ENCODE measurements around the gene IL24.

IL24 gene

GRCh38 chr1:206885341-206886060 is 11.7 kb upstream of the IL24 start:
- Histone ChIP-seq H2AFZ (no peak overlapping the region), H3K27me3 (ENCODE audit: control insufficient read depth, insufficient read depth, low read length) (no peaks in the 10 kb centered on the region), H3K79me2 (no peaks in the 10 kb centered on the region), H3K4me1 (no peaks in the 10 kb centered on the region), H3K36me3 (ENCODE audit: control insufficient read depth, insufficient read depth, low read length) (no peaks in the 10 kb centered on the region), H3K4me2 (ENCODE audit: low read length) (no peak overlapping the region), H3K9me3 (ENCODE audit: control insufficient read depth, low read length) (no peaks in the 10 kb centered on the region), H3K9ac (no peak overlapping the region), H3K27ac (no peak overlapping the region), H3K4me3 (ENCODE audit: low read depth, low read length) (no peak overlapping the region)
- no peak for TF ChIP-seq CTCF (IDR thresholded peaks at IDR 0.05)

GRCh38 chr1:206886831-206887230 is 10.4 kb upstream of the IL24 start:
- H2AFZ ChIP-seq = no peak overlapping the region
- no peak overlapping the region for H3K4me2 ChIP-seq (ENCODE audit: low read length)
- no peaks in the 10 kb centered on the region for H3K9me3 ChIP-seq (ENCODE audit: control insufficient read depth, low read length)
- H3K9ac ChIP-seq = no peak overlapping the region
- no peaks in the 10 kb centered on the region for H3K4me1 ChIP-seq
- no peaks in the 10 kb centered on the region for H3K36me3 ChIP-seq (ENCODE audit: control insufficient read depth, insufficient read depth, low read length)
- H3K79me2 ChIP-seq = no peaks in the 10 kb centered on the region
- H3K27me3 ChIP-seq (ENCODE audit: control insufficient read depth, insufficient read depth, low read length) = no peaks in the 10 kb centered on the region
- TF ChIP-seq CTCF (IDR thresholded peaks at IDR 0.05) = no peak
- no peak overlapping the region for H3K27ac ChIP-seq
- H3K4me3 ChIP-seq (ENCODE audit: low read depth, low read length) = no peak overlapping the region

DNA sequence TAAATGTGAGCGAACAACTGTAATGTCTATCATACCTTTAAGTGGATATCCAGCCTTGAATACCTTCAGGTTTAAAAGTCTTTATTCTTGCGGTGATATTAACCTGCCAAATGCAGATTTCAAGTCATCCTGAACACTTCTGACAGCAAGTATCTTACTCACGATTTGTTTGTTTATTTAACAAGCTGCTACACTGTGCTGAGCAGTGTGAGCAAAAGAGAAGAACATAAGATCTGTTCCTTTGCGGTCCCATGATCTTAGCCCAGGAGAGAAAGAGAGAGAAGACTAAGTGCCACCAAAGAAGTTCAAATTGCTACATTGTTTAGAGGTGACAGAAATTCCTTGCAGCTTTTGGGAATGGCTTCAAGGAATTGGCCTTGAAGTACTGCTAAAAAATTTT is 9.5 kb upstream of the IL24 start:
- no peak overlapping the region for H3K4me3 ChIP-seq (ENCODE audit: low read depth, low read length)
- H3K4me1 ChIP-seq = no peaks in the 10 kb centered on the region
- no peaks in the 10 kb centered on the region for H3K27me3 ChIP-seq (ENCODE audit: control insufficient read depth, insufficient read depth, low read length)
- no peak for TF ChIP-seq CTCF (IDR thresholded peaks at IDR 0.05)
- H2AFZ ChIP-seq = no peak overlapping the region
- no peaks in the 10 kb centered on the region for H3K36me3 ChIP-seq (ENCODE audit: control insufficient read depth, insufficient read depth, low read length)
- H3K4me2 ChIP-seq (ENCODE audit: low read length) = no peak overlapping the region
- H3K9ac ChIP-seq = no peak overlapping the region
- no peak overlapping the region for H3K27ac ChIP-seq
- no peaks in the 10 kb centered on the region for H3K9me3 ChIP-seq (ENCODE audit: control insufficient read depth, low read length)
- H3K79me2 ChIP-seq = no peaks in the 10 kb centered on the region

GRCh38 chr1:206890125-206891060 is 6.8 kb upstream of the IL24 start:
- H3K9me3 ChIP-seq (ENCODE audit: control insufficient read depth, low read length) = no peaks in the 10 kb centered on the region
- no peak overlapping the region for H3K4me3 ChIP-seq (ENCODE audit: low read depth, low read length)
- no peak for TF ChIP-seq CTCF (IDR thresholded peaks at IDR 0.05)
- no peak overlapping the region for H3K27ac ChIP-seq
- no peak overlapping the region for H3K9ac ChIP-seq
- no peaks in the 10 kb centered on the region for H3K27me3 ChIP-seq (ENCODE audit: control insufficient read depth, insufficient read depth, low read length)
- no peak overlapping the region for H3K4me2 ChIP-seq (ENCODE audit: low read length)
- H3K4me1 ChIP-seq = no peaks in the 10 kb centered on the region
- no peak overlapping the region for H2AFZ ChIP-seq
- H3K79me2 ChIP-seq = no peaks in the 10 kb centered on the region
- H3K36me3 ChIP-seq (ENCODE audit: control insufficient read depth, insufficient read depth, low read length) = no peaks in the 10 kb centered on the region

Measured in parathyroid adenoma (tissue), 2 donors.